Thoracic aorta (tissue), 2 donors: ENCODE measurements around the gene UNC119B. TPM values are rescaled to one million over a fixed set of nuclear protein-coding genes. Genes with fewer than 3 reads are reported as not detected.
A peak's percentile ranks its signal among the peaks of the same experiment; 100 is the strongest.

Source experiments
- ATAC-seq: fragments of 150-250 bp; one replicate; pipeline ENCODE4 v1.8.0; 2017; ENCODE audit warnings: low read depth; ENCODE audit not compliant: insufficient number of reproducible peaks, low FRiP score
- DNase-seq: peaks from one replicate; pipeline ENCODE4 v3.0.0-alpha.2; 2020; ENCODE audit warnings: low spot score
- H3K27ac ChIP-seq, 2 donors: fragments of 200-600 bp; sonication (generic); 1 replicate in 1 of 2; 2 replicates in 1 of 2; pipeline ENCODE4 v1.5.1; 2016; ENCODE audit warnings: mild to moderate bottlenecking in 2 of 2, moderate library complexity in 2 of 2
- H3K27me3 ChIP-seq: fragments of 200-600 bp; sonication (generic); replicated peaks from 2 replicates; pipeline ENCODE4 v1.6.0; 2016; ENCODE audit warnings: mild to moderate bottlenecking; ENCODE audit not compliant: insufficient read depth
- H3K36me3 ChIP-seq: fragments of 200-600 bp; sonication (generic); one replicate; pipeline ENCODE4 v1.5.1; 2016
- H3K4me1 ChIP-seq, 2 donors: fragments of 200-600 bp; sonication (generic); 1 replicate in 1 of 2; 2 replicates in 1 of 2; pipeline versions ENCODE4 v1.5.1 to v1.6.0; 2016; ENCODE audit warnings: low read depth in 2 of 2, mild to moderate bottlenecking in 1 of 2; ENCODE audit not compliant: control insufficient read depth in 1 of 2
- H3K4me3 ChIP-seq: fragments of 200-600 bp; sonication (generic); 2 replicates; pipeline ENCODE4 v1.5.1; 2016; ENCODE audit warnings: mild to moderate bottlenecking
- H3K9me3 ChIP-seq: fragments of 200-600 bp; sonication (generic); 2 replicates; pipeline ENCODE4 v1.5.1; 2016
- total RNA-seq, 2 donors: library from RNA; depleted of rRNA; stranded (reverse); fragments of >200 nt; gene quantifications; one replicate each; pipeline versions ENCODE4 v1.1.0 to v1.2.3, GENCODE V29; 2016
- TF ChIP-seq, protein P1 (sequence below): fragments of 200-600 bp; sonication (generic); IDR thresholded peaks from one replicate; pipeline ENCODE4 v1.5.1; 2019; ENCODE audit warnings: antibody characterized with exemption

The UNC119B gene
- total RNA-seq, 2 donors from 2014 or later, result 26.0 to 26.8 TPM

DNA sequence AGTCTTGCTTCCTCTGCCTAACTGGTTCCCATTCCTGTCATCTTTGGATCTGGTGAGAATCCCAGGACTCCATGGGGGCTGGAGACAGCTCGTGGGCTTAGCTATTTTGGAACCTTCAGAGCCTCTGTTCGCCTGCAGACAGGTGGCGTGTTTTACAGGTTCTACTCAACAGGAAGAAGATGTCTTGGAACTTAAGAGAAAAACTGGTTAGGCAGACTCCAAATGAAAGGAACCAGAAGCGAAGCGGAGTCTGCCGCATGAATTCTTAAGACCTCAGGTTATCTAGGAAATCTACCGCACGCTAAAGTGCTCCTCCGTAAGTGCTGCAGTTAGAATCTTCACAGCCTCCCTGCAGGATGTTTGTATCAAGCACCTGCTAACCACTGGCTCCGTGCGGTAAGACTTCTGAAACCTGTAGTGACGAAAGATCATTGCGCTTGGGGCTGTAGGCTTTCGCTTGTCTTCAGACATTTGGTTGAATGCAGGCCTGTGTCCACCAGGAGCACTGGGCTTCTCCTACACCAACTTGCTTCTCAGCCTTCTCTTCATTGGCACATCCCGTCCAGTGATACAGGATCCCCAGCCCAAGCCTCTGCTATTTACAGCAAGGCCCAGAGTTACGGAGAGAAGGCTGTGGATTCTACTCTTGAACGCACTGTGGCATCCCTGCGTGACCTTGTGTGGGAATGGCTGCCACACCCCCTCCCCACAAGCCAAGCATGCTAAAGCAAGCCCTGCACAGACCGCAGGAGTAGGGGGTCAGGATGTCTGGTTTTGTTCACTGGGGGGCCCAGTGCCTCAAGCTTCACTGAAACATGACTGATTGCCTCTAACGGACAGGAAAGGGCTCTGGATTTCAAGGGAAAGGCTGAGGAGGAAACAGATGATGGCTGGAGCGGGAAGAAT, 50.3 kb downstream of the UNC119B start:
- Histone ChIP-seq H3K36me3 (peaks cover 8% of the 10 kb centered on the region), H3K9me3 (no peaks in the 10 kb centered on the region), H3K27ac (no peak overlapping the region), H3K4me3 (no peak overlapping the region), H3K4me1 (peaks cover 2 to 8% of the 10 kb centered on the region in 2 donors), H3K27me3 (no peaks in the 10 kb centered on the region)
- DNase-seq (no peak), ATAC-seq (no peak)
- TF ChIP-seq, protein P1, sequence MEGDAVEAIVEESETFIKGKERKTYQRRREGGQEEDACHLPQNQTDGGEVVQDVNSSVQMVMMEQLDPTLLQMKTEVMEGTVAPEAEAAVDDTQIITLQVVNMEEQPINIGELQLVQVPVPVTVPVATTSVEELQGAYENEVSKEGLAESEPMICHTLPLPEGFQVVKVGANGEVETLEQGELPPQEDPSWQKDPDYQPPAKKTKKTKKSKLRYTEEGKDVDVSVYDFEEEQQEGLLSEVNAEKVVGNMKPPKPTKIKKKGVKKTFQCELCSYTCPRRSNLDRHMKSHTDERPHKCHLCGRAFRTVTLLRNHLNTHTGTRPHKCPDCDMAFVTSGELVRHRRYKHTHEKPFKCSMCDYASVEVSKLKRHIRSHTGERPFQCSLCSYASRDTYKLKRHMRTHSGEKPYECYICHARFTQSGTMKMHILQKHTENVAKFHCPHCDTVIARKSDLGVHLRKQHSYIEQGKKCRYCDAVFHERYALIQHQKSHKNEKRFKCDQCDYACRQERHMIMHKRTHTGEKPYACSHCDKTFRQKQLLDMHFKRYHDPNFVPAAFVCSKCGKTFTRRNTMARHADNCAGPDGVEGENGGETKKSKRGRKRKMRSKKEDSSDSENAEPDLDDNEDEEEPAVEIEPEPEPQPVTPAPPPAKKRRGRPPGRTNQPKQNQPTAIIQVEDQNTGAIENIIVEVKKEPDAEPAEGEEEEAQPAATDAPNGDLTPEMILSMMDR, result no peak

DNA sequence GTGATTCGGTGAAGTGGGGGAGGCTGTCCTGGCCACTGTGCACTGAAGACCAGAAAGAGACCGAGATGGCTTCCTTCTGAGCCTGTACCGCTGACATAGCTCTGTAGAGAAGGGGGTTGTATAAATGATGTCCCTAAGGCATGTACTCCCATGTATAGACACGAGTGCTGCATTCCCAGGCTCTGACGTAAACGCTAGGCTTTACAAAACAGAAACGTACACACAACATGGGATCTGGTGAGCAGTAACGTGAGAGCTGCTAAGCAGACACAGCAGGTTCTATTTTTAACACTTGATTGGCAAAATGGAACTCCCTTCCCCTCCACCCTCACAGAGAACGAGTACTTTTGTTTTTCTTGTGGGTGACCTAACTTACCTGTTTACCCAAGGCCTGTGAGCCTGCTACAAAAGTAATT, 51.3 kb downstream of the UNC119B start:
- H3K27me3 ChIP-seq, result no peaks in the 10 kb centered on the region
- H3K9me3 ChIP-seq, result no peaks in the 10 kb centered on the region
- H3K4me1 ChIP-seq, result peaks cover 2 to 8% of the 10 kb centered on the region in 2 donors
- H3K4me3 ChIP-seq, result peak overlapping the region; percentile 9
- H3K27ac ChIP-seq, result peak overlapping the region; percentile 15 to 33
- peaks cover 15% of the 10 kb centered on the region for H3K36me3 ChIP-seq
- DNase-seq (no peak), ATAC-seq (no peak)
- TF ChIP-seq, protein P1, result no peak

DNA sequence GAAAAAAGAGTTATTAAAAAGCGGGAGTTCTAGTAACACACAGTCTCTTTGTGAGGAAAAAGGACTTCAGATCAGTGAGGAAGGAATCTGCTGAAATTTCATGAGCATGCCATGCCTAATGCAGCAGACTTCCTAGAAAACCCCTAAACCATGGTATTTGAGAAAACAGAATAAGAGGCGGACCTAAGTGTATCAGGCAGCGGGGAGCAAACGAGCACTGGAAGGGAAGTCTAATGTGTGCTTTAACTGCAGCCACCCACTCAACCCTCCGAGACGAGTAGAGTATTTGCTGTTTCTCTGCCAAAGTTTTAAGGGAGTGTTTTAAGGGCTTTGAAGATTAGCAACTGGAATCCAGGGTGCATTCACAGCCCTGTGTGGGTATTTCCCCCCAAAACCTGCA, 51.8 kb downstream of the UNC119B start:
- no peak for ATAC-seq
- DNase-seq, result no peak
- TF ChIP-seq, protein P1, result no peak
- Histone ChIP-seq H3K4me1 (peaks cover 2 to 8% of the 10 kb centered on the region in 2 donors), H3K27me3 (no peaks in the 10 kb centered on the region), H3K4me3 (no peak overlapping the region), H3K36me3 (peaks cover 21% of the 10 kb centered on the region), H3K9me3 (no peaks in the 10 kb centered on the region), H3K27ac (peak overlapping the region; percentile 15 to 33)

DNA sequence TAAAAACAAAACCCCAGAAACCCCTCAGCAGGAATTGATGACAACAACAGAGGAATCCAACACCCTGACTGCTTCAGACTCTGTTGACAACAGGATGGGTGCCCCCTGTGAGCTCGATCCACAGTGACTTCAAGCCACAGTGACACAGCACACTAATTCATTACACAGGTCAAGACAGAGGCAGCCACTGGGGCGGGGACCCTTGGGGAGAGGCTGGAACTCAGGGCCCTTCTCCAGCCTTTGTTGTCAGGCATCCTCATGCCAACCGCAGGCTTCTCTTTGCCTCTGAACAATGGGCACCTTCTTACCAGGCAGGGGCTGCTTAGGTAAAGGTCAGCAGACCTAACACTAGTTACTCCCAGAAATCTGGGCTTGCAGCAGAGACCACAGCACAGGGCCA, 53.0 kb downstream of the UNC119B start:
- Histone ChIP-seq H3K4me3 (no peak overlapping the region), H3K27me3 (no peaks in the 10 kb centered on the region), H3K9me3 (no peaks in the 10 kb centered on the region), H3K4me1 (peaks cover 2 to 8% of the 10 kb centered on the region in 2 donors), H3K36me3 (peaks cover 32% of the 10 kb centered on the region), H3K27ac (no peak overlapping the region)
- no peak for DNase-seq
- no peak for ATAC-seq
- TF ChIP-seq, protein P1, result no peak

DNA sequence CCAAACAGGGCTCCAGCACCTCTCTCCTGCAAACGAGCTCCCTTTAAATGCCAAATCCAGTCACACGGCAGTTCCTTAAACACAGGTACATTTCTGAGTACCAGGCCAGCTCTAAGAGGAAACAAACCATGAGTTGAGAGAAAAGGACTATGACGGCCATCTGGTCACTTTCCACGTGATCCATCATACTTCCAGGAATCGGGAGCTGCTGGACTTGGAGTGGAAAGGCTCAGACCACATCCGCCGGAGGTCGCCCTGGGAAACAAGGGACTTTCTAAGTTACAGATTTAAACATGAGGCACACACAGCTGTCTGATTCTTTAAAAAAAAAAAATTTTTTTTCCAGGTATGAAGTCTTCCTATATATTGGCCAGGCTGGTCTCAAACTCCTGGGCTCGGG, 54.6 kb downstream of the UNC119B start:
- Histone ChIP-seq H3K27me3 (no peaks in the 10 kb centered on the region), H3K9me3 (no peaks in the 10 kb centered on the region), H3K4me3 (no peak overlapping the region), H3K27ac (no peak overlapping the region), H3K4me1 (peaks cover 2 to 8% of the 10 kb centered on the region in 2 donors), H3K36me3 (peaks cover 38% of the 10 kb centered on the region)
- TF ChIP-seq, protein P1, result no peak
- ATAC-seq (no peak), DNase-seq (no peak)
